CD4-positive, alpha-beta T cell treated with Interleukin-6 for 4 hours (primary cell): Measurements from ENCODE around the gene CUL7.
"Not testable (repeated sequence)": the region's sequence is repeated elsewhere in the genome, so short reads cannot be mapped to it uniquely, and the experiment has no call there.

Experiments used
- DNase-seq: peaks from one replicate; pipeline ENCODE4 v3.0.0-alpha.2; 2020; ENCODE audit warnings: mixed read lengths

CUL7 gene

DNA sequence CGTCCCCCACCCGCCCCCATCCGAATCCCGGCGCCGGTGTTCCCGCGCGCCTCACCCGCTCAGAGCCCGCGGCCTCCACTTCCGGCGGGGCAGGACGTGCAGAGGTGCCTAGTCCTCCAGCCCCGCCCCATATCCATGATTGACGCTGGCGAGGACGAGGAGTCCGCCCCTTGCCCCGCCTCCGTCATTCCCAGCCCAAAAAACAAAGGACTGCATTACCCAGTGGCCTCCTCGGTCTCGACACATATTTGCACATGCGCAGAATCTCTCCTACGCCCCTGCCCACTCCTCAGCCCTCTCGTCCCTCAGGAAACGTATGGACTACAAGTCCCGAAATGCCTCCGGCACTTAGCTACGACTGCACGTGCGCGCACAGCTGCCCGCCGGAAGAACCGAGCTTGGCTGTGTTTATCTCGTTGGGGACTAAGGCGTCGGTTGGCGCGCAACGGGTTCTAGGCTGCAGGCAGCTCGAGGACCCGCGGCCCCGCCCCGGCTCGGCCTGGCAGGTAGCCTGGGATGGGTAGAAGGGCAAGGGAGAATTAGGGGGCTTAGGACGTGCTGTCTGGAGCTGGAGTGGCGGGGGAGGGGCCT, 39.7 kb downstream of the CUL7 start, which contains the start of the genes KLHDC3 and MEA1:
Gene KLHDC3, plus strand, starts transcription at position 407 of the 591 bp plus-strand sequence. CDS start 2,944 bp downstream, outside the sequence.
Gene MEA1, minus strand, starts transcription at position 104 of the 591 bp plus-strand sequence. CDS start 133 bp downstream, outside the sequence.
- peak; percentile 100 for DNase-seq

DNA sequence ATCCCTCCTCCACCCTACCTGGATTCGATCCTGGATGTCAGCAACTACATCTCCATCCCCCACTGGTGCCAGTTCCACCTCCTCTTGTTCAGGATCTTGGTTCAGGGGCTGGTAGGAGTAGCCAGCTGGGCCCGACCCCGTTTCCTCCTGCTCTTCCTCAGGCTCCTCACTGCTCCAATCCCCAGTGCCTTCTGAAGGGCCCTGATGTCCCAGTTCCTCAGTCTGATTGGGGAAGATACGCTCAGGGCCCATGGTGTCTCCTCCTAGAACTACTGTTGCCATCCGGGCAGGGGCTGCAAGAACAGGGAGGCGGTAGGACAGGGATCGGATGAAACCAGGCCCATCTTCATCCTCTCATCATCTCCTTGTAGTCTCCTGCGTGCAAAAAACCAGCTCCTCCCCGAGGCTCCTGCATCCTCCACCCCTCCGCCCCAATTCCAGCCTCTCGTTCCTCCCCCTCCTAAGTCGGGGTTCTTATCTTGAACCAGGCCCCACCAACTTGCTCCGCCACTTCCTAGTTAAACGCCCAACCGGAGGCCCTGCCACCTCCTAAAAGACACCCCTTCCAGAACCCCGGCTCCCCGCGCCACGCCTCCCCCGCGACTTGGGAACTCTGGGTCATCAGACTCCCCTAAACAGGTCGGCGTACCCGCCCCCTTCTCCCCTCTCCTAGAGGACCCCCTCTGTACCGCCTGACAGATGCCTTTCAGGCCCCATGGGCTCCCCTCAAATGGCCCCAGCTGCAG, 40.4 kb downstream of the CUL7 start:
- DNase-seq: no peak

DNA sequence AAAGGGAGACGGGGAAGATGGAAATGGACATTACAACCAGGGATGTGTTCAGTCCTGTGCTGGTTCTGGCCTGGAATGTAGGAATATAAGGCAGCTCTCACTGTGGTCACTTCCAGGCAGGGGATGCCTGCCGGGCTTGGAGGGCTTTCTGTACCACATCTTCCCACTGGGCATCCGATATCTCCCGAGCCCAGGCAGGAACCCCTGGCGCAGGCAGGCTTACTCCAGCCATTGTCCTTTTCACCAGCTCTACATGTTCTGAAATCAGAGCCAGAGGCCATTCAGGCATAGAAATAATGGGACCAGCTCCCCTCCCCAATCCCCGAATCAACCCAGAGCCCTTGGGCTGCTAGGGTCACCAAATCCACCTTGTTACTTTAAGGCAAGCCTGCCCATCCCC, 41.3 kb downstream of the CUL7 start:
- no peak for DNase-seq

DNA sequence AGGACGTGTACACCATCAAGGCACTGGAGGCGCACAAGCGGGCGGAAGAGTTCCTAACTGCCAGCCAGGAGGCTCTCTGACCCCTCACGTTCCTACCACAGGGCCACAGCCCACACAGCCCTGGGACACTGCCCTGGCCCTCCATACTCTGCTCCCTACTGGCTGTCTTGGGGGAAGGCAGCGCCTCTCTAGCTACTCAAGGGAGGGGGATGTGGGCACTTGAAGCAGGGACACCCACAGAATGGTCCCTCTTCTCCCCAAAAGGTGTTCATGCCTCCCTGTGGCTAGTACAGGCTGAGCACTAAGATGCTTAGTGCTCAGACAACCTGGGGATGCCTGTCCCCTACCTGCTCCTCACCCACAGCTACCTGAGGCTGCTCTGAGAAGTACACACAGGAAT, 42.4 kb downstream of the CUL7 start:
- no peak for DNase-seq

DNA sequence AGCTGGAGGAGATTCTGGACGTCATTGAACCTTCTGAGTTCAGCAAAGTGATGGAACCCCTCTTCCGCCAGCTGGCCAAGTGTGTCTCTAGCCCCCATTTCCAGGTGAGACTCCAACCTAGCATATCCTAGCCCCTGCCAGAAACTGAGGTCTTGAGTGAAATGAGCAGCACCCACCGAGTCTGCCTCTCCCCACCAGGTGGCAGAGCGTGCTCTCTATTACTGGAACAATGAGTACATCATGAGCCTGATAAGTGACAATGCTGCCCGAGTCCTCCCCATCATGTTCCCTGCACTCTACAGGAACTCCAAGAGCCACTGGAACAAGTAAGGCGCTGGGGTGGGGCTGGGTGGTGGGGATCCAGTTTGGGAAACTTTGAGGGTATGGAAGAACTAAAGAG, 44.5 kb downstream of the CUL7 start:
- peak; percentile 46 for DNase-seq

DNA sequence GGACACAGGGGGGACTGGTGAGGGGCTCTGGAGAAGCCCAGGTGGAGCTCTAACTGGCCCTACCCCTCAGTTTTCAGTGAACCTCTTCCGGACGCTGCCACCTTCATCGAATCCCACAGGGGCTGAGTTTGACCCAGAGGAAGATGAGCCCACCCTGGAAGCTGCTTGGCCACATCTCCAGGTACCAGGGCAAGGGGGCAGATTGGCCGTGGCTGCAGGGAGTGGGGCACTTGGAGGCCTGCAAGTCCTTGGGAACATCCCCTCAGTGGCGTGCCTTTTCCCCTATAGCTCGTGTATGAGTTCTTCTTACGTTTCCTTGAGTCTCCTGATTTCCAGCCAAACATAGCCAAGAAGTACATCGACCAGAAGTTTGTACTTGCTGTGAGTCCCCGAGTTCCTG, 46.5 kb downstream of the CUL7 start:
- DNase-seq: no peak

DNA sequence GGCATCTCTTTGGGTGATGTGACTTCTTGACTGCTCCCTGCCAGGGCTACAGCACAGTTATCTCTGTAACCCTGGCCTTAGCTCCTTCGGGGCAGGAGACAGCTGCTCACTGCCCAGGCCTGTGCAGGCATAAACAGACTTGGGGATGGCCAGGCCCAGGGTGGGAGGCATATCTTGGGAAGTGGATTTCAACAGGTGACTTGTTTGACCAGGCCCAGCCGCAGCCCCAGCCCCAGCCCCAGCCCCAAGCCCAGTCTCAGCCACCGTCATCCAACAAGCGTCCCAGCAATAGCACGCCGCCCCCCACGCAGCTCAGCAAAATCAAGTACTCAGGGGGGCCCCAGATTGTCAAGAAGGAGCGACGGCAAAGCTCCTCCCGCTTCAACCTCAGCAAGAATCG, 47.4 kb downstream of the CUL7 start:
- no peak for DNase-seq

DNA sequence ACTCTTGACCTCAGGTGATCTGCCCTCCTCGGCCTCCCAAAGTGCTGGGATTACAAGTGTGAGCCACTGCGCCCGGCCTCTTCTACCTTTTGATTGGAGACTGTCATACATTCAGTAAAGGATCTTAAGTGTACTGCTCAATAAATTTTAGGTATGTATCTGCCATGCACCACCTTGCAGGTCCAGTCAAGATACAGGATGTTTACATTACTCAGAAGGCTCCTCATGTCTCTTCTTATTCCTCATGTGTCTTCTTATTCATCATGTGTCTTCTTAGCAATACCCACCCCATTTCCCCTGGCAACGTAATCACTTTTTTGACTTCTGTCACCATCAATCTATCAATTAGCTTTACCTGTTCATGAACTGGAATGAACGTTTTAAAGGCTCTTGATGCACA, 47.8 kb downstream of the CUL7 start:
- no peak for DNase-seq

DNA sequence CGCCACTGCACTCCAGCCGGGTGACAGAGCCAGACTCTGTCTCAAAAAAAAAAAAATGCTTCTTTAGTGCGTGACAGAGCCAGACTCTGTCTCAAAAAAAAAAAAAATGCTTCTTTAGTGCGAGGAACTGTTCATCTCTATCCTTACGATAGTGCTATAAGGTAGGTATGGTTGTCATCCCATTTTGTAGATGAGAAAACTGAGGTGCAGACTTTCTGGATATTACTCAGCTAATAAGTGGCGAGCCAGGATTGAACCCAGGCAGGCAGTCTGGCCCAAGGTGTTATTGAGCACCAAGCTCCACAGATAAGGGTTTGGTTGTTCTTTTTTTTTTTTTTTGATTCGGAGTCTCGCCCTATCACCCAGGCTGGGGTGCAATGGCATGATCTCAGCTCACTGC, 51.8 kb downstream of the CUL7 start:
- DNase-seq: no peak

DNA sequence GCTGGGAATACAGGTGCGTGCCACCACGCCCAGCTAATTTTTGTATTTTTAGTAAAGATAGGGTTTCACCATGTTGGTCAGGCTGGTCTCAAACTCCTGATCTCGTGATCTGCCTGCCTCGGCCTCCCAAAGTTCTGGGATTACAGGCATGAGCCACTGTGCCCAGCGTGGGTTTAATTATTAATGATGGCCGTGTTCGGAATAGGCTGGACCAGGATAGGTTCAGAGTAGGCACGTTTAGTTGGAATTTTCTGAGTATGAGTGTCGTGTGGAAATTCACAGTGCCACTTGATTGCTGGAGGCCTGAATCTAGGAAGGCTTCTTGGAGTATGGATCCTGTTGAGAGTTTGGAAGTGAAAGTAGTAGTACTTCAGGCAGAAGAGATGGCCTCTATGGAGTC, 55.4 kb downstream of the CUL7 start:
- DNase-seq: not testable (repeated sequence)

DNA sequence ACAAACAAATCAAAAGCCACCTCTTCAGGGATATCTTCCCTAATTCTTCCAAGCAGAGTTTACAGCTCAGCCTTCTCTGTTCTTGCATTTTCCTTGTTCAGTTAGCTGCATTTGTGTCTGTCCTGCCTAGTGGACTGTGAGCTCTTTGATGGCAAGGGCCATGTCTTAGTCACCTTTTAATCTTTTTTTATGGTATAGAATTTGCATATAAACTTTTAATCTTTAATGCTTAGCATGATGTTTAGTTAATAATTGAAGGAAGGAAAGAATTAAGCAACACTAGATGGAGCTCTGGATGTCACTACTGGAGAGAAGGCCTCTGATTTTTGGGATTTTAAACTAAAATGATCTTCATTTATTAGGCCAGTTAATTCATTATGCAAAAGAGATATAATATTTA, 57.1 kb downstream of the CUL7 start:
- DNase-seq: no peak

DNA sequence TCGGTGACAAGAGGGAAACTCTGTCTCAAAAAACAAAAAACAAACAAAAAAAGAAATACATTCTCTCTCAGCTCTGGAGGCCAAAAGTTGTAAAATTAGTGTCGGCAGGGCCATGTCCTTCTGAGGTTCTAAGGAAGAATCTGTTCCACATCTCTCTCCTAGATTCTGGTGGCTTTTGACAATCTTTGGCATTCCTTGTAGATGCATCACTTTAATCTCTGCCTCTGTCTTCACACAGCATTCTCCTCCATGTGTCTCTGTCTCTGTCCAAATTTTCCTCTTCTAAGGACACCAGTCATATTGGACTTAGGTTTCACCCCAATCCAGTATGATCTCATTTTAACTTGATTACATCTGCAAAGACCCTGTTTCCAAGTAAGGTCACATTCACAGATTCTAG, 60.2 kb downstream of the CUL7 start:
- DNase-seq: no peak

DNA sequence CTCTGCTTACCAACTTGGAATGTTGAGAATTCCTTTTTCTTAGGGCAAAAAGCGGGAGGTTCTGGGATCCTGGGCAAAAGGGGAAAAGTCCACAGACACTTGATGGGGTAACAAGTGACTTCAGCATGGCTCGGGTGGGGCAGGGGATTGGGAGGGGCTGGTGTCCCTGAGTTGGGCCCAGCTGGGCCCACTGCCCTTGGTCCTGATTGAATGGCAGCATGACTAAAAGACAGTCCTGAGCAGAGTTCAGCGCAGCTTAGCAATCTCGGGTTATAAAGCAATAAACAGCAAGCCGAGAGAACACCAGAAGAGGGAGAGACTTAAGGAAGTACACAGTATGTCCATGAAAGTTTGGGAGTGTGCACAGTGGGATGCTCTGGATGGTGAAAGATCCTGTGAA, 63.7 kb downstream of the CUL7 start:
- DNase-seq: no peak

DNA sequence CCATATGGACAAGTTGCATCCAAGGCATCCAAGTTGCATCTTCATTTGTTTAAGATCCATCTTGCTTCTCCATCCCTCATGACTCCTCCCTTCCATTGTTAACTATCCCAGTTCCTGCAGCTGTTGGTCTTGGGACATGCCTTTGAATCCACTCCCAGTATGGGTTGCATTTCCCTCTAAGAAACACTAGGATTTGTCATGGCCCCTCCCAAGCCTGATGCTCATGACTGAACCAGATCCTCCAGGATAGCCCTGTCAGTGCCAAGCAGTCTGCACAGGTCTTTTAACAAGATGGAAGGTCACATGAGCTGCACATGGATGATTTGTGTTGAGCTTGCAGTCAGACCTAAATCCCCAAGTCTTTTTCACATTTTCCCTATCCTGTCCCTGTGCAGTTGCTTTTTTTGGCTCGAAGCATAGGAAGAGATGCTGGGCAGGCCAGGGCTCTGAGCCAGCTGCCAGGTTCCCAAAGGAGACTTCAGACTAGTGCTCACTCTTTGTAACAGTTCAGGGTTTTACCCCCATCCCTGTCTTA, 65.1 kb downstream of the CUL7 start:
- no peak for DNase-seq
